Hypothalamus (tissue), 51 donors: ENCODE results near the gene CSPG5.

Source experiments
- DNase-seq, 51 donors: peaks; one replicate each; lab custom pipeline; 2025; lab: John Stamatoyannopoulos, UW

The CSPG5 gene, protein sequence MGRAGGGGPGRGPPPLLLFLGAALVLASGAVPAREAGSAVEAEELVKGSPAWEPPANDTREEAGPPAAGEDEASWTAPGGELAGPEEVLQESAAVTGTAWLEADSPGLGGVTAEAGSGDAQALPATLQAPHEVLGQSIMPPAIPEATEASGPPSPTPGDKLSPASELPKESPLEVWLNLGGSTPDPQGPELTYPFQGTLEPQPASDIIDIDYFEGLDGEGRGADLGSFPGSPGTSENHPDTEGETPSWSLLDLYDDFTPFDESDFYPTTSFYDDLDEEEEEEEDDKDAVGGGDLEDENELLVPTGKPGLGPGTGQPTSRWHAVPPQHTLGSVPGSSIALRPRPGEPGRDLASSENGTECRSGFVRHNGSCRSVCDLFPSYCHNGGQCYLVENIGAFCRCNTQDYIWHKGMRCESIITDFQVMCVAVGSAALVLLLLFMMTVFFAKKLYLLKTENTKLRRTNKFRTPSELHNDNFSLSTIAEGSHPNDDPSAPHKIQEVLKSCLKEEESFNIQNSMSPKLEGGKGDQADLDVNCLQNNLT

DNA sequence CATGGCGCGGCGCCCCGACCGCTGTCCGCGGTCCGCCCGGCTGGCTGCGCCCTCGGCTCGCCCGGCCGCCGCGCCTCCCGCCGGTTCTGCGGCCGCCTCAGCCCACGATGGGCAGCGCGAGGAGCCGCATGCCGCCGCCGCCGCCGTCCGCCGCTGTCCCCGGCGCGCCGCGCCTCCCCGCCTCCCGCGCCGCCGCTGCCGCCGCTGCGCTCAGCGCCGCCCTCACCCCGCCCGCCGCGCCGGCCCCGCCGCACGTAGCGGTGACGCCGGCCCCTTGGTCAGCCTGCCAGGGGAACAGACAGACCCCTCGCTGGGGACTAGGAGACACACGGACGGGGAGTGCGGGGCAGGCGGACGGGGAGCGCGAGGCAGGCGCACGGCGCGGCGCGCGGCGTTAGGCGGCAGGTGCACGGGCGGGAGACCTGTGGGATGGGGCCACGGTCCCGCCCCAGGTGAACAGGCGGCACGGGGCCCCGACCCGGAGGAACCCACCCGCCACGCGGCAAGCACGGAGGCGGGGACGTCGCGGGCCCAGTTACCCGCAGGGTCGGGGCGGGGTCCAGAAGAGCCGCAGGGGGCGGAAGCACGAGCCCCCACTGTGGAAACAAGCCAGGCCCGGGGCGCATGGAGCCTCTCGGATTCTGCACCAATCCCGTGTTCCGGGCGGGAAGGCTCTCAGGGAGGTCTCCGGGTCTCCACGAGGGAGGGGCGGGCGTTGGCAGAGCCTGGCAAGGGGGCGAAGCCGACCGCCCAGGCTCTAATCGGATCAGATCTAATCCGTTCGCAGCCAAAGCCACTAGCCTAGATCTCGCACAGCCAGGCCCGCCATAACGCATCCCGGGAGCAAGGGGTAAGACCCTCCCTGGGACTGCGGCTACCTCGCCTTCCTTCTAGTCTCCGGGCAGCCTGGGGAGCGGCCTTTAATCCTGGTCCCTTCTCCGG lies at the start of gene CSPG5:
Gene CSPG5, minus strand, starts transcription at position 175 of the 942 bp plus-strand sequence. Its CDS starts 172 bp downstream, at position 3.
- DNase-seq: peak in 29 of 51 donors; percentile 12 to 68 (median 39)

DNA sequence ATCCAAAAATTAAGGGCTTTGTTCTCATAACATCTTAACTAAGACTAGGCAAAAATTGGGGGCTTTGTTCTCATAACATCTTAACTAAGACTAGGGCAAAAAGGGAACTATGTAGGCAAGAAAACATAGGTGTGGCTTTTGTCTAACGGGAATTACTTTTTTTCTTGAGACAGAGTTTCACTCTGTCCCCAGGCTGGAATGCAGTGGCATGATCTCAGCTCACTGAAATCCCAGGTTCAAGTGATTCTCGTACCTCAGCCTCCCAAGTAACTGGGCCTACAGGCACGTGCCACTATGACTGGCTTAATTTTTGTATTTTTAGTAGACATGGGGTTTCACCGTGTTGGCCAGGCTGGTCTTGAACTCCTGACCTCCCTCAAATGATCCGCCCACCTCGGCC lies 49.8 kb upstream of the CSPG5 start:
- no peak for DNase-seq

DNA sequence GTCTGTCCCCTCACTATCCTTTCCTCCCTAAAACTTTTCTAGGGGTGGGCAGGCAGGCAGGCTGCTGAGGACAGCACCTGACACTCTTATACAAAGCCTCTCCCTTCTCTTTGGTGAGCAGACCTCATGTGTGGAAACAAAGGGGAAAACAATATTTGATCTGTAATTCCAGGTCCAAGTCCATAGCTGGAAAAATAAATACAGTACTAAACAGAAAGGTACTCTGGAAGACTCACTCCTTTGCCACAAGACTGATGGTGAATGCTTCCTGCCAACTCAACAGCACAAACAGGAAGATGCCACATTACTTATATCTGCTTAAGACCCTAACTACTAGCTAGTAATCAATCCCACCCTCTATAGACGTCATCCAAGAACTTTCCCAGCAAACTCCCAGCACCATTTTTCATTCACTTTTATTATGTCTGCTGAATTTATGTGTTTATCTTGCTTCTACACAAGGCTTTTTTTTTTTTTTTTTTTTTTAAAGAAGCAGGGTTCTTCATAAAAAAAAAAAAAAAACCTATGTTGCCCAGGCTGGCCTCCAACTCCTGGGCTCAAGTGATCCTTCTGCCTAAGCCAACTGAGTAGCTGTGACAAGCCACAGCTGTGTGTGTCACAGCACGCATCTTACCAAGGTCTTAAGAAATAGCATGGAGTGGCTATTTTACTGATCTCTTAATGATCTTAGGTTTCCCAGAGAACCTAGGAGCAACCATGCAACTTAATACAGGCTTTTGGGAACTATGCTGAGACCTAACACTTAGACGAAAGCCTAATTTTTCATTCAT lies 44.2 kb upstream of the CSPG5 start:
- DNase-seq: no peak

DNA sequence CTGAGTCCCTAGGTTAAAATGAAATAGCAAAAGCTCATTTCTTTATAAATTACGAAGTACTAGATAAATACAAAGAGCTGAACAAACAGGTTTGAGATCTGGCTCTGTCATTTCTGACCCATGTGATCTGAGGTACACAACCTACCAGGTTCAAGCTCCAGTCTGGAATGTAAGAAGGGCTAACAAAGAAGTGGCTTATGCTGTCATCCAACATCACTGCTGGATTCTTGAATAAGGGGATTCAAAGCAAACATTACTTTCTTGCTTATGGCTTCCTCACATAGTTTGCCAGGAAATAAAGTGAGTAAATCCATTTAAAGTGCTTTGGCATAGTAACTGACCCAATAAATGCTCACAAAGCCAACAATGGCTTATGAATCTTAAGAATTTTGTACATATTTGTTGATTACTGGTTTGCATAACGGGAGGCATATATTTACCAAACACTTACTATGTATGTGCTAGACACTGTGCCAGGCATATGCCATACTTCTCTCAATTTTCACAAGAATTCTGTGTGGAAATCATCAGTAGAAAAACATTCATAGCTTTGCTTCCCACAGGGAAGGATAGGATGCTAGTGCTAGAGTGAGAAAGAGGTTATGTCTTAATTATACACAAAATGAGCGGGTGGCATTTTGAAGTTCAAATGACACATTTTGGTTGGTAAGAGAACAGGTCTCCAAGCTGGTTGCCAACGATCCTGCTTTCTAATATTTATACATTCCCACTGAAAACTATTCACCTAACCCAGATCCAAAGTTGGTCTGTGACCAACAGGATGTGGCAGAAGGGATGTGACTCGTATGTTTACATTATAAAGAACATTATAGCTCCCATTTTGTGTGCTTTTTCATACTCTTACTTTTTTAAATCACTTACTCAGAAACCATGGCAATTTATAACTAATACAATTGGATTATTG lies 38.7 kb upstream of the CSPG5 start:
- DNase-seq: no peak

- DNase-seq: no peak
These were observed 36.1 kb upstream of the CSPG5 start for GRCh38 chr3:47614788-47615187.

DNA sequence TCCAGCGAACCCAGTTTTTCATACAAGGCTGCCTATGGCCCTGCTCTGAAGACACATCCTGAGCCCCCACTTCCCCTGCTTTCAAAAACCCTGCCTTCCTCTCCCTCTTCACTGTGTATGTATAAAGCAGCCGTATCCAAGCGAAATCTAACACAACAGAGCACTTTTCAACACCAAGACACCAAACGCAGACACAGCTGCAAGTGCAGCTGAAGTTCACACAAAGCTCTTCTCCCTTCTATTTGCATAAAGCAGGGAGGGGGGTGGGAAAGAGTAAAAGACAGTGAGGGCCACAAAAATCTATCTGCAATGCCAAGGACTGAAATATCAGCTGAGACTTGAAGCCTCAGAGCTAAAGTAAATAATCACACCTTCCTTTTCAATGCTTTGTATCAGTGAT lies 35.1 kb upstream of the CSPG5 start:
- peak in 22 of 51 donors; percentile 4 to 60 (median 15) for DNase-seq

GRCh38 chr3:47612879-47613278 lies 34.2 kb upstream of the CSPG5 start:
- no peak for DNase-seq

DNA sequence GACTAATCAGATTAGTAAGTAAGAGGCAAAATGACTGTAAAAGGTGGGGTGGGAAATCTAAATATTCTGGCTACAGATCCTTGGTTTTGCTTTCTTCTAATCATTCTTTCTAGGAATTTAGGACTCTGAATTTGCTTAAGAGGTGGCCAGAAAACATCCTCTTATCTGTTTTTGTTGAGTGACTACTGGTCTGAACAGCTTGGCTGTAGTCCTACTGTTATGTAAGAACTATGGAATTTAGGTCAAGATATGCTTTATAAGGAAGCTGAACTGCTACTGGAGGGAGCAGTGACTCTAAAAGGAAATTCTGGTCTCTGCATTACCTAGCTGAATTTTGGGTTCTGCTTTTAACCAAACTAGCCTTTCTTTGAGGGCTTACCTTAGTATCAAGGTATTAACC lies 33.5 kb upstream of the CSPG5 start:
- no peak for DNase-seq

DNA sequence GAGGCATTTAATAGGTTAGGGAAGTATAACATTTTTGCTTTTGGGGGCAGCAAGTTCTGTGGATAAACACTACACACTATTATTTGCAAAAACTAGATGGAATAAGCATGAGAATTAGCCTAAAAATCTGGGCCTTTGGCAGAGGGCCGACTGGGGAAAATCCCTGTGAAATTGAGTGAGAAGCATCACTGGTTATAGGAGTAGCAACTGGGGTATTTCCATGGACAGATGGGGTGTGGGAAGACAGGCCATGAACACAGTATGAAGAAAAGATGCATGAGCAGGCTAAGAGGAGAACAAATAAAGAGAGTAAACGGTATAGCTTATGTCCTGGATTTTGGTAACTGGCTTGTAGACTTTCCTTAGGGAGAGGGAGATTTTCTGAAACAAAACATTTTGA lies 32.9 kb upstream of the CSPG5 start:
- DNase-seq: no peak

DNA sequence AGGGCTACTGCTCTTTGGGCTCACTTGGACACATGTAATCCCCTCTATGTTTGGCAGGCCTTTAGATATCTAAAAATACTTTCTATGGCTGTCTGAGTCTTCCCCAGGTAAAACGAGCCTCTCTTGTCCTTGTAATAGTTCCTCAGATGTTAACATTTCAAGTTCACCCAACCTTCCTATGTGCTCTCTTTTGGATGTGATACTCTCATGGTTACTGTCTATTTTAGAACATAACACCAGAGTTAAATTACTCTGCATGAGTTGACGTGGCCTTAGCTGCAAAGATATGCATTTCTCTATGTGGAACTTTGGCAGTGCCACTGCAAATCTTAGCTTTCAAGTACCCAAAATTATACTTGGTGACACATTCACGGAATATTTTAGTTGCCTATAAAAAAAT lies 31.9 kb upstream of the CSPG5 start:
- DNase-seq: no peak

DNA sequence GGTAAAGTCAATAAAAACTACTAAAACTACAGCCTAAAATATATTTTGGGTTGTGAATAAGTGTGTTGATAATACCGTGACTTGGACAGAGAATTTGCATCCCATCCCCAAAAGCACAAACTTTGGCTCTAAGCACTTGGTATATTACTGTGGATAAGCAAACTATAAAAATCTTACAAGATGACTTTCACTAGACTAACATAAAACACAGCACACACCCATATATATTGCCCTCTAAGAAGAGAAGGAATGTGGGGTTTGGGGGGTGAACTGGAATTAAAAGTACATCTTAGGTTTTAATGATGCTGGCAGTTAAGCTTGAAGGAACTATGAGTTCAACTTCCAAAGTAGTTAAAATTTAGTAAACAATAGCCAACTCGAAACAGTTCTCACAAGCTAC lies 28.7 kb upstream of the CSPG5 start:
- DNase-seq: no peak

GRCh38 chr3:47606165-47606564 lies 27.5 kb upstream of the CSPG5 start:
- DNase-seq: peak in 1 of 51 donors; percentile 6

DNA sequence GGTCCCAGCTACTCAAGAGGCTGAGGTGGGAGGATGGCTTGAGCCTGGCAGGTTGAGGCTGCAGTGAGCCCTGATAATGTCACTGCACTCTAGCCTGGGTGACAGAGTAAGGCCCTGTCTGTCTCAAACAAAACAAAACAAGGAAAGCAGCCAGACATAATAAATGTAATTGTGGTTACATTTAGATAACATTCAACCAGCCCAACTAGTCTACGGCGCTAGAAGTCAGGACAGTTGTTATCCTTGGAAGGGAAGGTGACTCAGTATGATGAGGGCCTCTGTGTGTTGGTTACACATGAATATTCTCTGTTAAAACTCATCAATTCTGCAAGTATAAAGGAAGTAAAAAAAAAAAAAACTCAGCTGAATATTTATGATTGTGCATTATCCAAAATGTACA lies 27.0 kb upstream of the CSPG5 start:
- DNase-seq: no peak

DNA sequence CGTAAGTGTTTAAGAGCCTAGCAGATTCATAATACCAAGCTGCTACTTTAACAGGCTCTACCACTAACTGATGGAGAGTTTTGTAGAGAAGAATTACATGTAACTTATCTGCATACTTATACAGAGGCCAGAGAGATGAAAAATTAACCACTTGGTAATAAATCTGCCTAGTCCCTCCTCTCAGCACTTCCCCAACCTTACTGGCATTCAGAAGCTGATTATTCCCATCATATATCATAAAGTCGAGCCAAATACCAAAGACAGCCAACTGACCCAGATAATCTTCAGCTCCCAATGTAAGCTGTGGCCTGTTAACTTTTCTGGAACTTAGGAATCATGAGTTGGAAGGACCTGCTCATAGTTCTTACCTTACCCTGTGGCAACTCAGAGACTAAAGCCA lies 25.5 kb upstream of the CSPG5 start:
- no peak for DNase-seq

DNA sequence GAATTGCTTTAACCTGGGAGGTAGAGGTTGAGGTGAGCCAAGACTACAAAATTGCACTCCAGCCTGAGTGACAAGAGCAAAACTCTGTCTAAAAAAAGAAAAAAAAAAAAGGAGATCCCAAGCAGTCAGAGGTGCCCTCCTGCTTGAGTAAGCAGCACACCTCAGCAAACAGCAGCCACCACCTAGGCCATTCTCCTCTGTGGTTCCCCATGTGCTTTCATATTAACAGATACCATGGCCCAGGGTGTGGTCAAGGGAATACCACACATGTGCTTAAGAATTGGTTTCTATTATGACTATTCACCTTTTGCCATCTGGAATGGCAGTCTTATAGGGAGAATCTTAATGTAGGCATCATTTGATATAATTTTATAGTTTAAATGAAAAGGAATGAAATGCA lies 24.7 kb upstream of the CSPG5 start:
- no peak for DNase-seq

- peak in 29 of 51 donors; percentile 5 to 67 (median 22) for DNase-seq
These were observed 22.6 kb upstream of the CSPG5 start for GRCh38 chr3:47601281-47601680.

- DNase-seq: no peak
These were observed 16.1 kb upstream of the CSPG5 start for GRCh38 chr3:47594792-47595191.

DNA sequence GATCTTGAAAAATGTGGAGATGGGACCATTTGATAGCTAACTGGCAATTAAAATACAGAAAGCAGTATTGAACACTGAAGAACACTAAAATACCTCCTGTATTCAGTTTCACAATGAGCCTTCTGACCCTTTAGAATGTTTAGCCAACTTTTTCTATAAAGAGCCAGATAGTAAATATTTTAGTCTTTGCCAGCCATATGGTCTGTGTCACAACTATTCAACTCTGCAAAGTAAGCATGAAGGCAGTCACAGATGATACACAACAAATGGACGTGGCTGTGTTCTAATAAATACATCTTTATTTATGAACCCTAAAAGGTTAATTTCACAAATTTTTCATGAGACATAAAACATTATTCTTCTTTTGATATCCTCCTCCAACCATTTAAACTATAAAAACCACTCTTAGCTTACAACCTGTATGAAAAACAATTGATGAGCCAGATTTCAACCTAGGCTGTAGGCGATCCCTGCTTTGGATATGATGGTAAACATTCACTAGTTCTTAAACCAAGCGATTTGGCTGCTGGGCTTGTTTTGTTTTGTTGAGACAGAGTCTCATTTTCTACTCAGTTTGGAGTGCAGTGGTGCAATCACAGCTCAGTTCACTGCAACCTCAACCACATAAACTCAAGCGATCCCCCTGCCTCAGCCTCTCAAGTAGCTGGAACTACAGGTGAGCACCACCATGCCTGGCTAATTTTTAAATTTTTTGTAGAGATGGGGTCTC lies 13.6 kb upstream of the CSPG5 start:
- DNase-seq: no peak

DNA sequence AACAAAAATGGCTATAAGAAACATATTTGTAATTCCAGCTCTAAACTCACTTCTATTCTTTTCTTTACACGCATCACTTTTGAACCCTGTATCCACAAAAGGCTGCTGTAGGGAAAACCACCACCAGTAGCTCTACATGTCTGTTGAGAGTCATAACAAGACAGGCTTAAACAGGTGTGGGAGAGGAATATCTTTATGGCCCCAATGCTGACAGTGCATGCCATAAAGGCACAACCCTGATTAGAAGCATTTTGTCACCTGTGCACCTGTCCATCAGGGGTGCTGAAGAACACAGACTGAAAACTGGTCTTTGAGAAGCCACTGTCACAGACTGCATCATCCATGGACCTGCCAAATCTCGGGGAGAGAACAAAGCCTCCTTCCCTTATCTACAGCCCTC lies 11.6 kb upstream of the CSPG5 start:
- no peak for DNase-seq
